K562 (cell line): ENCODE measurements around the gene RREB1. TPM values are rescaled to one million over a fixed set of nuclear protein-coding genes. Genes with fewer than 3 reads are reported as not detected.
A peak's percentile ranks its signal among the peaks of the same experiment; 100 is the strongest.

Experiments
- ATAC-seq: fragments of 200-7000 bp; cut with Tn5 transposase; 3 replicates; pipeline ENCODE4 v1.9.1; 2020; ENCODE audit warnings: moderate library complexity
- BruUV-seq: library from RNA; stranded (reverse); fragments of 400-500 nt; replicated peaks from 2 replicates; lab custom pipeline; 2021; lab: Mats Ljungman, UMichigan
- CTCF ChIA-PET: fragments of 300-600 bp; formaldehyde crosslinking; extraction: SDS; loops from one replicate; lab custom pipeline; 2021; ENCODE audit warnings: low intra/inter-chr PET ratio; lab: Yijun Ruan, JAX
- POLR2A ChIA-PET: fragments of 300-600, 350-650 bp; sonication (Branson Sonifier 250); formaldehyde crosslinking; extraction: SDS; loops from one replicate; lab custom pipeline; 2021; ENCODE audit warnings: antibody characterized with exemption, inconsistent platforms; lab: Yijun Ruan, JAX
- DNase-seq, 4 experiments: peaks; one replicate each; pipeline versions ENCODE4 v3.0.0 to v3.0.0-alpha.2; 2011 to 2018; ENCODE audit warnings: low spot score in 3 of 4, mixed read lengths in 3 of 4; ENCODE audit errors: extremely low read depth in 1 of 4
- FAIRE-seq: peaks from 2 replicates; lab custom pipeline; 2011; peaks lifted over from hg19 to GRCh38; lab: Jason Lieb, UNC
- H2AFZ ChIP-seq: 2 replicates; pipeline ENCODE4 v1.6.0; 2011; ENCODE audit warnings: low read depth, low read length, control low read depth, inconsistent platforms
- H3K27ac ChIP-seq: fragments of 200-600 bp; 3 replicates; pipeline ENCODE4 v1.8.0; 2011; ENCODE audit warnings: low read depth, mild to moderate bottlenecking, control low read depth, inconsistent platforms, low read length, moderate library complexity, mixed read lengths; ENCODE audit errors: extremely low read depth
- H3K27me3 ChIP-seq, 2 experiments: fragments of 300-600 bp in 1 of 2; 2 replicates in 1 of 2; 3 replicates in 1 of 2; pipeline versions ENCODE4 v1.6.0 to v1.8.0; 2011; ENCODE audit warnings: inconsistent platforms in 2 of 2, low read length in 2 of 2, mild to moderate bottlenecking in 1 of 2, mixed read lengths in 1 of 2, moderate library complexity in 1 of 2; ENCODE audit not compliant: control insufficient read depth in 2 of 2, insufficient read depth in 2 of 2
- H3K36me3 ChIP-seq: fragments of 300-600 bp; 3 replicates; pipeline ENCODE4 v1.8.0; 2011; ENCODE audit warnings: mild to moderate bottlenecking, low read length, inconsistent platforms; ENCODE audit not compliant: control insufficient read depth, insufficient read depth
- H3K4me1 ChIP-seq, 2 experiments: fragments of 200-600 bp in 1 of 2; replicated peaks in 1 of 2; 2 replicates in 1 of 2; 3 replicates in 1 of 2; pipeline versions ENCODE4 v1.5.1 to v1.8.0; 2011; ENCODE audit warnings: inconsistent platforms in 2 of 2, low read length in 2 of 2, mild to moderate bottlenecking in 1 of 2, mixed read lengths in 1 of 2, moderate library complexity in 1 of 2; ENCODE audit not compliant: control insufficient read depth in 2 of 2, insufficient read depth in 2 of 2
- H3K4me2 ChIP-seq: 2 replicates; pipeline ENCODE4 v1.6.1; 2011; ENCODE audit warnings: low read length, control low read depth, inconsistent platforms, mixed read lengths; ENCODE audit not compliant: insufficient read depth
- H3K4me3 ChIP-seq: fragments of 200-600 bp; sonication (generic), shearing (Covaris generic); 2 replicates; pipeline ENCODE4 v1.5.1; 2016; ENCODE audit warnings: control low read depth, inconsistent platforms
- H3K79me2 ChIP-seq: fragments of 200-600 bp; 3 replicates; pipeline ENCODE4 v1.8.0; 2011; ENCODE audit warnings: low read length, inconsistent platforms; ENCODE audit not compliant: control insufficient read depth, insufficient read depth
- H3K9ac ChIP-seq, 2 experiments: 2 replicates each; pipeline versions ENCODE4 v1.6.0 to v1.6.1; 2011; ENCODE audit warnings: low read depth in 2 of 2, low read length in 2 of 2, control low read depth in 1 of 2, inconsistent platforms in 1 of 2, mild to moderate bottlenecking in 1 of 2, mixed read lengths in 1 of 2; ENCODE audit not compliant: insufficient read depth in 1 of 2
- H3K9me1 ChIP-seq: one replicate; pipeline ENCODE4 v1.6.0; 2011; ENCODE audit warnings: inconsistent platforms, mild to moderate bottlenecking, low read length, moderate library complexity; ENCODE audit not compliant: control insufficient read depth, insufficient read depth
- H3K9me3 ChIP-seq: replicated peaks from 2 replicates; pipeline ENCODE4 v1.5.1; 2011; ENCODE audit warnings: low read depth, low read length, inconsistent platforms; ENCODE audit not compliant: control insufficient read depth, insufficient read depth
- H4K20me1 ChIP-seq: replicated peaks from 2 replicates; pipeline ENCODE4 v1.6.1; 2011; ENCODE audit warnings: low read length, inconsistent platforms, mixed read lengths; ENCODE audit not compliant: control insufficient read depth, insufficient read depth
- ATF2 ChIP-seq: sonication (generic); formaldehyde crosslinking; IDR thresholded peaks from 2 replicates; pipeline ENCODE4 v1.8.1; 2022; ENCODE audit warnings: missing genetic modification reagents
- BDP1 ChIP-seq: IDR thresholded peaks from 3 replicates; pipeline ENCODE4 v1.6.1; 2011; ENCODE audit not compliant: insufficient read length, insufficient read depth
- BRF2 ChIP-seq: IDR thresholded peaks from 3 replicates; pipeline ENCODE4 v1.6.1; 2011; ENCODE audit warnings: borderline replicate concordance, mild to moderate bottlenecking; ENCODE audit not compliant: insufficient read length, insufficient read depth
- C11orf30 ChIP-seq: fragments of 450-650 bp; IDR thresholded peaks from 2 replicates; pipeline ENCODE4 v1.6.1; 2016; ENCODE audit warnings: low read depth, mild to moderate bottlenecking
- CBFA2T2 ChIP-seq: fragments of 450-650 bp; conservative IDR thresholded peaks from 2 replicates; pipeline ENCODE4 v1.6.1; 2017; ENCODE audit warnings: mild to moderate bottlenecking
- CREB1 ChIP-seq, 2 experiments: sonication (generic) in 1 of 2; formaldehyde crosslinking in 1 of 2; IDR thresholded peaks; 2 replicates each; pipeline versions ENCODE4 v1.6.1 to v1.8.0; 2012 to 2022; ENCODE audit warnings: inconsistent platforms in 1 of 2, mild to moderate bottlenecking in 1 of 2, missing genetic modification reagents in 1 of 2, moderate library complexity in 1 of 2
- HNRNPH1 ChIP-seq: fragments of 200-400 bp; formaldehyde crosslinking; optimal IDR thresholded peaks from 2 replicates; pipeline ENCODE3; 2017; ENCODE audit warnings: low read depth, mild to moderate bottlenecking, low read length, moderate library complexity
- KDM5B ChIP-seq: fragments of 200-600 bp; sonication (generic); IDR thresholded peaks from 2 replicates; pipeline ENCODE4 v1.6.1; 2012; ENCODE audit warnings: low read depth, mild to moderate bottlenecking, moderate library complexity, low read length, control low read depth, inconsistent platforms; ENCODE audit not compliant: insufficient replicate concordance
- MCM5 ChIP-seq: fragments of 450-650 bp; IDR thresholded peaks from 2 replicates; pipeline ENCODE4 v1.6.1; 2016; ENCODE audit warnings: low read depth
- POU5F1 ChIP-seq: fragments of 150-350 bp; IDR thresholded peaks from 2 replicates; pipeline ENCODE4 v1.6.1; 2014; ENCODE audit warnings: borderline replicate concordance, low read length, low read depth, mild to moderate bottlenecking; ENCODE audit not compliant: partially characterized antibody
- SIRT6 ChIP-seq: IDR thresholded peaks from one replicate; pipeline ENCODE4 v1.6.1; 2012; ENCODE audit warnings: low read depth, mild to moderate bottlenecking, control low read depth, inconsistent platforms, low read length, moderate library complexity
- ZBTB7A ChIP-seq: IDR thresholded peaks from 2 replicates; pipeline ENCODE4 v1.6.1; 2011; ENCODE audit warnings: low read depth, mild to moderate bottlenecking, low read length, moderate library complexity, borderline replicate concordance; ENCODE audit not compliant: control insufficient read depth
- ZEB2 ChIP-seq: fragments of 450-650 bp; IDR thresholded peaks from 2 replicates; pipeline ENCODE4 v1.6.1; 2016
- ZNF212 ChIP-seq: fragments of 450-650 bp; formaldehyde crosslinking; IDR thresholded peaks from 2 replicates; pipeline ENCODE4 v1.4.0; 2020; ENCODE audit warnings: mild to moderate bottlenecking
- ZNF3 ChIP-seq: fragments of 250-450 bp; sonication (Bioruptor Pico); IDR thresholded peaks from 2 replicates; pipeline ENCODE4 v1.5.0; 2021; ENCODE audit warnings: mild to moderate bottlenecking, moderate library complexity
- ZNF354B ChIP-seq: fragments of 250-450 bp; sonication (Bioruptor Pico); IDR thresholded peaks from 2 replicates; pipeline ENCODE4 v1.4.0; 2020
- ZNF586 ChIP-seq: fragments of 450-650 bp; formaldehyde crosslinking; conservative IDR thresholded peaks from 2 replicates; pipeline ENCODE4 v1.4.0; 2020; ENCODE audit warnings: mild to moderate bottlenecking, moderate library complexity
- WGBS: fragments of 100-300 bp; shearing (Covaris generic); methylation state at CpG from one replicate; pipeline ENCODE4 v1.1.6; 2016; ENCODE audit warnings: low coverage, mixed read lengths; ENCODE audit not compliant: insufficient coverage; ENCODE audit errors: missing lambda C conversion rate; 5-methylcytosine and 5-hydroxymethylcytosine counted together
- in situ Hi-C: fragments of 300-500 bp; cut with MboI; formaldehyde crosslinking; loops from 4 replicates; pipeline ENCODE4 v1.15.0; 2018; ENCODE audit warnings: inconsistent platforms, mixed read lengths
- intact Hi-C: fragments of 100-400 bp; cut with micrococcal nuclease; formaldehyde crosslinking; loops from 2 replicates; pipeline ENCODE4 v1.14.2; 2022
- polyA plus RNA-seq, 8 experiments: library from polyadenylated mRNA; depleted of rRNA in 4 of 8; stranded (reverse) in 5 of 8; unstranded in 3 of 8; fragments of >200 nt; fragmentation: Nextera tagmentation in 2 of 8; fragmentation: Illumina TruSeq in 1 of 8; extraction: Ambion mirVana in 2 of 8; extraction: Trizol in 1 of 8; gene quantifications; 2 replicates each; pipeline versions ENCODE4 v1.2.1 to v1.2.3, GENCODE V29; 2011 to 2014; ENCODE audit warnings: inconsistent platforms in 1 of 8, missing spikeins in 1 of 8
- total RNA-seq, 7 experiments: library from RNA; depleted of rRNA in 6 of 7; stranded (reverse); fragments of >200 nt in 6 of 7; fragmentation: Illumina TruSeq in 2 of 7; extraction: Trizol in 2 of 7; gene quantifications; 2 replicates each; pipeline versions ENCODE4 v1.2.1 to v1.2.3, GENCODE V29; 2011 to 2021; ENCODE audit warnings: low replicate concordance in 1 of 7
- TF ChIP-seq, protein P1 (sequence below): fragments of 250-450 bp; sonication (Bioruptor Pico); IDR thresholded peaks from 2 replicates; pipeline ENCODE4 v1.8.0; 2021; ENCODE audit warnings: moderate library complexity, mild to moderate bottlenecking, inconsistent platforms
- TF ChIP-seq, protein P2 (sequence below), 2 experiments: fragments of 450-650 bp; IDR thresholded peaks; 2 replicates each; pipeline ENCODE4 v1.6.1; 2016

The RREB1 gene
- total and polyA plus RNA-seq, 9 of the 15 experiments (the other 6 are each of a cell fraction or from before 2014, with no cell fraction given): 3.3 to 64.2 (median 19.3) TPM

- Histone ChIP-seq H3K9ac (peak overlapping the region; percentile 54 to 72; a peak in 3 of 4 replicates), H3K27me3 (no peaks in the 10 kb centered on the region; a peak in 1 of 5 replicates), H3K79me2 (peaks cover 99% of the 10 kb centered on the region), H4K20me1 (no peaks in the 10 kb centered on the region), H3K4me3 (no peak overlapping the region), H3K27ac (peak overlapping the region; percentile 78), H3K9me3 (no peaks in the 10 kb centered on the region), H3K4me2 (peak overlapping the region; percentile 42), H3K4me1 (peaks cover 75 to 86% of the 10 kb centered on the region in 2 experiments), H3K36me3 (peaks cover 13% of the 10 kb centered on the region), H3K9me1 (no peaks in the 10 kb centered on the region), H2AFZ (no peak overlapping the region)
- 53% methylated on average over 10 of the region's 10 CpGs for WGBS
- POLR2A ChIA-PET: interaction anchor here (0.7 to 2.5 kb wide), 4 partner anchors 10 to 27 kb away, joined by 3 to 8 read pairs (median 4); no protein-coding TSS in a partner anchor
- CTCF ChIA-PET: no interaction called here
- no TSS peak for BruUV-seq
- DNase-seq (no peak), ATAC-seq (no peak), FAIRE-seq (no peak)
- in situ Hi-C loops (no loop called here), intact Hi-C loops (no loop called here)
- TF ChIP-seq ZNF354B: no peak
- no peak for TF ChIP-seq BRF2
- TF ChIP-seq KDM5B: no peak
- no peak for TF ChIP-seq C11orf30
- TF ChIP-seq MCM5: no peak
- TF ChIP-seq BDP1: no peak
- TF ChIP-seq ZNF3 (CRISPR knock-in tag): no peak
- no peak for TF ChIP-seq ZBTB7A
- TF ChIP-seq POU5F1: no peak
- TF ChIP-seq ZEB2: 0 out of 2 replicates have a peak, but pooled peaks have one; percentile 27
- peak; percentile 25; the same call in 1 of the 2 replicates for TF ChIP-seq CBFA2T2
- TF ChIP-seq ZNF586 (CRISPR knock-in tag): no peak
- TF ChIP-seq ATF2 (CRISPR knock-in tag): no peak
- TF ChIP-seq HNRNPH1: no peak
- no peak for TF ChIP-seq ZNF212 (CRISPR knock-in tag)
- TF ChIP-seq, protein P1, sequence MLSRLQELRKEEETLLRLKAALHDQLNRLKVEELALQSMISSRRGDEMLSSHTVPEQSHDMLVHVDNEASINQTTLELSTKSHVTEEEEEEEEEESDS (CRISPR knock-in tag): no peak
- TF ChIP-seq CREB1 (IDR thresholded peaks at IDR 0.05): no peak
- 0 out of 2 replicates have a peak, but pooled peaks have one; percentile 14 for TF ChIP-seq CREB1 (CRISPR knock-in tag; IDR thresholded peaks at IDR 0.05)
- no peak for TF ChIP-seq SIRT6
- TF ChIP-seq, protein P2, sequence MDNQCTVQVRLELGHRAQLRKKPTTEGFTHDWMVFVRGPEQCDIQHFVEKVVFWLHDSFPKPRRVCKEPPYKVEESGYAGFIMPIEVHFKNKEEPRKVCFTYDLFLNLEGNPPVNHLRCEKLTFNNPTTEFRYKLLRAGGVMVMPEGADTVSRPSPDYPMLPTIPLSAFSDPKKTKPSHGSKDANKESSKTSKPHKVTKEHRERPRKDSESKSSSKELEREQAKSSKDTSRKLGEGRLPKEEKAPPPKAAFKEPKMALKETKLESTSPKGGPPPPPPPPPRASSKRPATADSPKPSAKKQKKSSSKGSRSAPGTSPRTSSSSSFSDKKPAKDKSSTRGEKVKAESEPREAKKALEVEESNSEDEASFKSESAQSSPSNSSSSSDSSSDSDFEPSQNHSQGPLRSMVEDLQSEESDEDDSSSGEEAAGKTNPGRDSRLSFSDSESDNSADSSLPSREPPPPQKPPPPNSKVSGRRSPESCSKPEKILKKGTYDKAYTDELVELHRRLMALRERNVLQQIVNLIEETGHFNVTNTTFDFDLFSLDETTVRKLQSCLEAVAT (IDR thresholded peaks at IDR 0.05): no peak
These were observed 63.4 kb downstream of the RREB1 start for GRCh38 chr6:7171119-7171518.
